HUES48 (cell line): ENCODE measurements around the gene FCHSD2.
"Not testable (repeated sequence)": the region's sequence is repeated elsewhere in the genome, so short reads cannot be mapped to it uniquely, and the experiment has no call there.

Experiments
- H3K27ac ChIP-seq: one replicate; pipeline ENCODE4 v1.7.0; 2013; ENCODE audit warnings: low read depth, low read length, inconsistent platforms
- H3K27me3 ChIP-seq: 2 replicates; pipeline ENCODE4 v1.6.1; 2013; ENCODE audit warnings: mild to moderate bottlenecking, low read length; ENCODE audit not compliant: control insufficient read depth, insufficient read depth
- H3K36me3 ChIP-seq: 2 replicates; pipeline ENCODE4 v1.6.1; 2013; ENCODE audit warnings: low read length; ENCODE audit not compliant: control insufficient read depth, insufficient read depth
- H3K4me1 ChIP-seq: 2 replicates; pipeline ENCODE4 v1.6.1; 2013; ENCODE audit warnings: mild to moderate bottlenecking, low read length; ENCODE audit not compliant: control insufficient read depth, insufficient read depth
- H3K4me3 ChIP-seq: 2 replicates; pipeline ENCODE4 v1.5.1; 2013; ENCODE audit warnings: mild to moderate bottlenecking, low read depth, low read length
- H3K9ac ChIP-seq: 2 replicates; pipeline ENCODE4 v1.6.1; 2013; ENCODE audit warnings: mild to moderate bottlenecking, low read depth, low read length, moderate library complexity
- H3K9me3 ChIP-seq: 2 replicates; pipeline ENCODE4 v1.6.1; 2013; ENCODE audit warnings: low read length; ENCODE audit not compliant: control insufficient read depth, insufficient read depth

Gene FCHSD2

DNA sequence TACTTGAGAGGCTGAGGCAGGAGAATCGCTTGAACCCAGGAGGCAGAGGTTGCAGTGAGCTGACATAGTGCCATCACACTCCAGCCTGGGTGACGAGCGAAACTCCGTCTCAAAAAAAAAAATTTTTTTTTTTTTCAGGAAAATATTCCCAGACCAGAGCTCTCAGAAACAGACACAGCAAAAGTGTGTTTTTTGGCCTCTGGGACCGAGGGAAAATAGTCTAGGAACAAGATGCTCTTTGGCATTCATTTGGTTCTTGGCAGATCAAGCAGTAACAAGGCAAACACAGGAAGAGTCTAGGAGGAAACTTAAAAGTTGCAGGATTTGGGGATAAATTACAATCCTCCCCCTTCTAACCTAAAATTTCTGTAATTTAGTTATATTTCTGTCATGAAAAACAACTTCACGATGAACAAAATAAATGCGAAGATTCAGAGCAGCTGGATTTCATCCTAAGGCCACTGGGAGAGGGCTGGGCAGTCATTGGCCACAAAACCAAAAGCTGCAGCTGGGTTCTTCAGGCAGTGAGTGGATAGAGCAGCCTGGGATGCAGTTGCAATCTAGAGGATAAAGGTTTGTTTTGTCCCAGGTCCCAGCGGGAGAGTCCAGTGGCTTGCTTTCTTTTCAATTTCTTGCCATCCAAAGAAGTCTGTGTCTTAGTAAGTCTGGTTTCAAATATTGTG is 308.2 kb downstream of the FCHSD2 start:
- no peak overlapping the region for H3K27ac ChIP-seq
- H3K27me3 ChIP-seq, result no peaks in the 10 kb centered on the region
- H3K36me3 ChIP-seq, result 0 out of 2 replicates have a peak, but pooled peaks cover 4% of the 10 kb centered on the region
- H3K4me3 ChIP-seq, result no peak overlapping the region
- peaks cover 9% of the 10 kb centered on the region; the same call in 1 of the 2 replicates for H3K4me1 ChIP-seq
- H3K9ac ChIP-seq, result no peak overlapping the region
- H3K9me3 ChIP-seq, result no peaks in the 10 kb centered on the region

DNA sequence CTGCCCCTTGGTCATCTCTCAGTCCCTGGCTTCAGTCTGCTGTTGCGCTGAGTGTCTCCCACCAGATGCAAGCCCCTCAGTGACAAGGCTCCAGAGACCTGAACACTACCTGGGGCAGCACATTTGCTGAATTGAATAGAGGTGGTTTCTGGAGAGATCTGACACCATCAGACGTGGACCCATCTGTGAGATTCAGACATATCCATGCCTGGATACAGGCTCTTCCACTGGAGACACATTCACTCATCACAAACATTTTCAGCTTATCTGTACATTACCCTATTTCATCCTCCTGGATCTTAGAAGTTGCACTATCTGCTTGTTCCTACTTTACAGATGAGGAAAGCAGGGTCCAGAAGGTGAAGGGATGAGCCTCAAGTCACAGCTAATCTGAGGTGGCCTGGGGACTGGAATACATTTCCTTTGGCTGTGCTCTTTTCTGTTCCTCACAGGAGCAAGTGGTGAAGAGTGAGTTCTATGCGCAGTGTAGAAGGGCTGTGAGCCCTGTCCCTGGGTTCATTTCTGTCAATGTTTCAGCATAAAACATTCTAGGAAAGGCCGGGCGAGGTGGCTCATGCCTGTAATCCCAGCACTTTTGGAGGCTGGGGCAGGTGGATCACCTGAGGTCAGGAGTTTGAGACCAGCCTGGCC is 308.9 kb downstream of the FCHSD2 start:
- Histone ChIP-seq H3K36me3 (0 out of 2 replicates have a peak, but pooled peaks cover 7% of the 10 kb centered on the region), H3K9ac (no peak overlapping the region), H3K4me3 (no peak overlapping the region), H3K27ac (no peak overlapping the region), H3K27me3 (no peaks in the 10 kb centered on the region), H3K4me1 (peaks cover 9% of the 10 kb centered on the region; the same call in 1 of the 2 replicates), H3K9me3 (no peaks in the 10 kb centered on the region)

DNA sequence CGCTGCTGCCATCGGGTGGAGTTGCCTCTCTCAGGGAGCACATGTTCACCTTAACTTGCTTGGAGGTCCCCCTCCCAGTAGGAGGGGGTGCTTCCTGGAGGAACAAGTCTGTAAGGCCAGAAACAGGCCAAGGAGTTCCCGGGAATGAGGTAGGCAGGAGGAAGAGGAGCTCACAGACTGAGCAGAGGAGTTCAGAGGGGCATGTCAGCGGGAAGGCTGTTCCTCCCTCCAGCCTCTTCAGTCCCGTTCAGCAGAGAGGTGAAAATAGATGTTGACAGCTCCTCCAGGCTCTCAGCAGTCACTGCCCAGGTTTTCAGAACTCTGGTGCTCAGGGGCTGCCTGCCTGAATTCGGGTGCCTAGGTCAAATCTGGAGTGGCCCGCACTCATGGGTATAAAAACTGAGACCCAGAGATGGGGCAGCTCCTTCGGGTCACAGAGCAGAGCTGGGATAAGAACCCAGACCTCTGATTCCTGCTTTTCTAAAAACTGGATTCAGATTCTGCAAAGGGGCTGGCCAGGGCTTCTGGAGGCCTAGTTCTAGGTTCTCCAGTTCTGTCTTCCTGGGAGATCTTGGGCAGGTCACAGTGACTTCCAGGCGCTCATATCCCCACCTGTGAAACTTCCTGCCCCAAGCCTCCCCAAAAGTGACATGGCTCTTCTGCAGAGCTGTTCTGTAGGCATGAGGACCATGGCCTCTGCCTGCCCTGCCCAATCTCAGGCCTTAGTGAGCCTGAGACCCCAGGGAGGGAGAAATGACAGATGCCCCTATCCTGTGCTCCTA is 309.6 kb downstream of the FCHSD2 start:
- Histone ChIP-seq H3K9me3 (no peaks in the 10 kb centered on the region), H3K4me1 (peaks cover 9% of the 10 kb centered on the region; the same call in 1 of the 2 replicates), H3K36me3 (0 out of 2 replicates have a peak, but pooled peaks cover 5% of the 10 kb centered on the region), H3K4me3 (no peak overlapping the region), H3K27ac (no peak overlapping the region), H3K27me3 (no peaks in the 10 kb centered on the region), H3K9ac (no peak overlapping the region)

DNA sequence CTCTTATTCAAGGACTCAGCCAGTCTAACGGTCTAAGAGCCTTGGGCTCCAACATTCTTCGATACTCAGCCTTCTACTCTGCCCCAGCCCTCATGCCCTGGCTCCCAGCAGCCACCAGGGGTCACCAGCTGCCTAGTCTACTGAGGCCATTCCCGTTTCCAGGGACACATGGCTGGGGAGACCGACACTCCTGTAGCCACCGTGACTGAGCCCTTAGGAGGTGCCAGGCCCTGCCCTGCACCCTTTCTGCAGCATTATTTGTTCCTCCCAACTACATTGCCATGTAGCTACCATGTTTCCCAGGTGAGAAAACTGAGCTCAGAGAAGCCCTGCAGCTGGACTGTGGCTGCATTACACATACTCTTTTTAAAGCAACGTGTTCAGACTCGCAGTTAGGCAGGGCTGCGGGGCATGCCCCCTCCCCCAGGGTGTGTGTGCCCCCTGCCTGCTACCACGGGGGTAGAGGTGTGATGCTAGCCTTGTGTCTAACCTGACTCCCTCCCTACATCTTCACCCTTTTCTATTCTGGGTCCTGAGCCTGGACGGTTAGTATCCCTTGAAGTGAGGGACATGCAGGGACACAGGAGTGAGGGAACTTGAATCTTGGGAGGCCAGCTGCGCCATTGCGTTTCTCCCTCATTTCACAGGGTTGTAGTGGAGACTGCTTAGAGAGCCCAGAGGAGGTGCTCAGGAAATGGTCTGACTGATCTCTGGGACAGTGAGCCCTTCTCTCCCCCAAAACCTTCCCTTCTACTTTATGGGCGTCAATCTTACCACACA is 310.4 kb downstream of the FCHSD2 start:
- Histone ChIP-seq H3K4me1 (peaks cover 9% of the 10 kb centered on the region; the same call in 1 of the 2 replicates), H3K4me3 (no peak overlapping the region), H3K36me3 (0 out of 2 replicates have a peak, but pooled peaks cover 4% of the 10 kb centered on the region), H3K9me3 (no peaks in the 10 kb centered on the region), H3K9ac (no peak overlapping the region), H3K27me3 (no peaks in the 10 kb centered on the region), H3K27ac (no peak overlapping the region)

DNA sequence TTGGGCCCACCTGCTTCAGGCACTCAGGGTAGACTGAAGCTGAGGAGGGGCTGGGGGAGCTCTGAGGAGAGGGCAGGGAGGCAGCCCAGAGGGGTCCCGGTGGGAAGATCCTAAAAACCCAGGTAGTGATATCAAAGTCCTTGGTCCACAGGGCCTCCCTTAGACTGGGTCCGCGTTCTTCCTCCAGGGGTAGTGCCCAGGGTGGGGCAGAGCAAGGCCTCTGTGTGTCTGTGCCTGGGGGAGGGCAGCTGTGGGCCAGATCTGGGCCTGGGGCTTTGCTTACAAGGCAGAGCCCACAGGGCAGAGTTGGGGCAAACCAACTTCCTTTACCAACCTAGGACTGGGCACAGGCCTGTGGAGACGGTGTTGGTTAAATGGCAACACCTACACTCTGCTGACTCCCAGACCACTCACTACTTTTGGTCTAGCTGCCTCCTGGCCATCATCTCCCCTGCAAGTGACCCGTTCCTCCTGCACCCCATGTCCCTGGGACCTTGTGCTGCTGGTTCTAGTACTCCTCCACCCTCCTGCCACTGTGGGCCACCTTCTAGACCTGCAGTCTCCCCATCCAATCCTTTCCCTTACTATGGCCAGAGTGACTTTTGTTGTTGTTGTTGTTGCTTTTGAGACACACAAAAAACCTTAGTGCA is 312.1 kb downstream of the FCHSD2 start:
- Histone ChIP-seq H3K9ac (no peak overlapping the region), H3K4me3 (no peak overlapping the region), H3K36me3 (0 out of 2 replicates have a peak, but pooled peaks cover 4% of the 10 kb centered on the region), H3K27me3 (no peaks in the 10 kb centered on the region), H3K27ac (no peak overlapping the region), H3K4me1 (peaks cover 9% of the 10 kb centered on the region; the same call in 1 of the 2 replicates), H3K9me3 (no peaks in the 10 kb centered on the region)

DNA sequence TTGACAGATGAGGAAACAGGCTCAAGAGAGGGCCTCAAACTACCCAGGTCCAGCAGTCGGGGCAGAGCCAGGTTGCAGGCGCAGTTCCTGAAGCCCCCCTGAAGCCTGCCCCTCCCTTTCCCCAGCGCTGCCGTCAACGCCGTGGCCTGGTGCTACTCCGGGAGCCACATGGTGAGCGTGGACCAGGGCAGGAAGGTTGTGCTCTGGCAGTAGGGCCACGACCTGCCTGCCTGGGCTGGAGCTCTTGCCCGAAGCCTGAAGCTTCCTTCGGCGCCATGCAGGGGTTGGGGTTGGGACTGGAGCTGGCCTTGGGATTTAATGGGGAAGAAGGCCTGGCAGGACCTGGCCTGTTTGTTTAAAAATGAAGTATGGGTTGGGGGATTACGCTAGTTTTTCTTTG is 312.9 kb downstream of the FCHSD2 start:
- no peak overlapping the region for H3K27ac ChIP-seq
- no peak overlapping the region for H3K9ac ChIP-seq

DNA sequence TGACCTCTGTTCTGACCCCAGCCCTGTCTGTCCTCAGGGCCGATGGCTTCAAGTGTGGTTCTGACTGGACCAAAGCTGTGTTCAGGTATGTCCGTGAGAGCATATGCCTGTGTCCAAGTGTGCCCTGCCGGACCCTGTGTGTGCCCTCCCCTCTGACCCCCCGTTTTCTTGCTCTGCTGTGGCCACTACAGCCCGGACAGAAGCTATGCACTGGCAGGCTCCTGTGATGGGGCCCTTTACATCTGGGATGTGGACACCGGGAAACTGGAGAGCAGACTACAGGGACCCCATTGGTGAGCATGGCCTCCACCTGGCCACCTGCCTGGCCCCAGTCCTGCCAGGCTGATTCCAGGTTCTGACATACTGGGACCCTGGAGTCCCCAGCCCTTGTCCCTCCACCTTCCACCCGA is 313.4 kb downstream of the FCHSD2 start:
- Histone ChIP-seq H3K4me1 (peaks cover 9% of the 10 kb centered on the region; the same call in 1 of the 2 replicates), H3K9me3 (no peaks in the 10 kb centered on the region), H3K36me3 (0 out of 2 replicates have a peak, but pooled peaks cover 4% of the 10 kb centered on the region), H3K9ac (no peak overlapping the region), H3K4me3 (no peak overlapping the region), H3K27ac (no peak overlapping the region), H3K27me3 (no peaks in the 10 kb centered on the region)

More for the DNA sequence above, 312.9 kb downstream of the FCHSD2 start:
- H3K9me3 ChIP-seq, result no peaks in the 10 kb centered on the region
- H3K36me3 ChIP-seq, result 0 out of 2 replicates have a peak, but pooled peaks cover 4% of the 10 kb centered on the region
- no peaks in the 10 kb centered on the region for H3K27me3 ChIP-seq
- no peak overlapping the region for H3K4me3 ChIP-seq
- peaks cover 9% of the 10 kb centered on the region; the same call in 1 of the 2 replicates for H3K4me1 ChIP-seq

DNA sequence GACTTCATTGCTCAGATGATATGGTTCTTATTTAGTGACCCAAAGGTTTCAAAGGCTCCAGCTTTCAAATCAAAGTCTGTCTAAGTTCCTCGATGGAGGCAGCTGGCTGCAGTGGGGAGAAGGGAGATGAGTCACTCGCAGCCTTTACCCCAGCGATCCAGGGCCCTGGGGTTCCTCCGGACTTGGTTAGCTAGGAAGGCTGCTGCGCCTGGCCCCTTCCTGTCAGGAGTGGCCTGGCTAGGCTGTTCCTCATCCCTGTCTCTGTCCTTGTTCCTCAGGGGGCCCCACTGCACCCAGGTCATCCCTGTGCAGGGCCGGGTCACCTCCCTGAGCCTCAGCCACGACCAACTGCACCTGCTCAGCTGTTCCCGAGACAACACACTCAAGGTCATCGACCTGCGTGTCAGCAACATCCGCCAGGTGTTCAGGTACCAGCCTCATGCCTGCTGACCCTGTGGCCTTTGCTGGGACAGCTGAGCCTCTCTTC is 314.0 kb downstream of the FCHSD2 start:
- H3K9me3 ChIP-seq, result no peaks in the 10 kb centered on the region
- no peak overlapping the region for H3K27ac ChIP-seq
- no peak overlapping the region for H3K4me3 ChIP-seq
- peaks cover 4% of the 10 kb centered on the region; the same call in 1 of the 2 replicates for H3K27me3 ChIP-seq
- 0 out of 2 replicates have a peak, but pooled peaks cover 4% of the 10 kb centered on the region for H3K36me3 ChIP-seq
- H3K4me1 ChIP-seq, result peaks cover 9% of the 10 kb centered on the region; the same call in 1 of the 2 replicates
- no peak overlapping the region for H3K9ac ChIP-seq

DNA sequence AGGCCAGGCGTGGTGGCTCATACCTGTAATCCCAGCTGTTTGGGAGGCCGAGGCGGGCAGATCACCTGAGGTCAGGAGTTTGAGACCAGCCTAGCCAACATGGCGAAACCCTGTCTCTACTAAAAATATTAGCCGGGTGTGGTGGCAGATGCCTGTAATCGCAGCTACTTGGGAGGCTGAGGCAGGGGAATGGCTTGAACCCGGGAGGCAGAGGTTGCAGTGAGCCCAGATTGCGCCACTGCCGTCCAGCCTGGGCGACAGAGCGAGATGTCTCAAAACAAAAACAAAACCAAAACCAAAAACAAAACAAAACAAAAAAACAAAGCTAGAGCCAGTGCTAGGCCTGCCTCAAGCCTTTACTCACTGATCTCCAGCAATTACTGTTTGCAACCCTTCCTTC is 314.5 kb downstream of the FCHSD2 start:
- not testable (repeated sequence) for H3K9ac ChIP-seq, H3K27me3 ChIP-seq, H3K9me3 ChIP-seq, H3K4me1 ChIP-seq, H3K4me3 ChIP-seq, H3K27ac ChIP-seq, H3K36me3 ChIP-seq
